HG03571 (cell line): Measurements from ENCODE around the gene TMC1.
"Not testable (repeated sequence)": the region's sequence is repeated elsewhere in the genome, so short reads cannot be mapped to it uniquely, and the experiment has no call there.

Source experiments
- ATAC-seq: cut with Tn5 transposase; IDR thresholded peaks from one replicate; pipeline ENCODE4 v1.9.1; 2021; ENCODE audit not compliant: unreplicated experiment

Gene TMC1

GRCh38 chr9:72749276-72749675 lies 227.9 kb downstream of the TMC1 start:
- ATAC-seq, result no peak

- ATAC-seq, result no peak
Observed at GRCh38 chr9:72751541-72751940, 230.1 kb downstream of the TMC1 start.

DNA sequence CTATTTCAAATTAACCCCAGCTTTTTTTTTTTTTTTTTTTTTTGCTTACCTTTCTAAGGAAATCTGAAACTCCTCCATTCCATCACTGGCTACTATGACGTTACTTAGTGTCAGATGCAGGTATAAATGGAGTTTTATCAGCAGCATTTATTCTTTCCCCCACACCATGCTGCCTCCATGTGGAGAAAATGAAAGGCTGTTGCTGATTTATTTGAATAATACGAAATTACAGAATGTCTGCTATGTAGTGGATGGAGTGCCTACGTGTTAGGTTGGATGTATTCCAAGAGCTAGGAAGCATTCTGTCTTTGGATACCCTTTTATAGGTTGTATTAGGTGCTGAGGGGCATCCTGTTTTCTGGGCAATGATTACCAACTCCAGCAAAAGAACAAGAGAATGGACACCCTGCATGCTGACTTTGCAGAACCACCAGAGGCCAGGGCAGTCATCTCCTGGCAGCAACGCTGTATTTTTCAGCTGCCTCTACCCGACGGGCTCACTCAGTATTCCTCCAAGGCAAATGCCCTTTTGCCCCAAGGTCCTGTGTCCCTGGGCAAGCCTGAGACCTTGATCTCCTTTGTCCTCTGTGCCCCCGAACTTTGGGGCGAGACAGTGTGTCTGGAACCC lies 232.0 kb downstream of the TMC1 start:
- no peak for ATAC-seq

DNA sequence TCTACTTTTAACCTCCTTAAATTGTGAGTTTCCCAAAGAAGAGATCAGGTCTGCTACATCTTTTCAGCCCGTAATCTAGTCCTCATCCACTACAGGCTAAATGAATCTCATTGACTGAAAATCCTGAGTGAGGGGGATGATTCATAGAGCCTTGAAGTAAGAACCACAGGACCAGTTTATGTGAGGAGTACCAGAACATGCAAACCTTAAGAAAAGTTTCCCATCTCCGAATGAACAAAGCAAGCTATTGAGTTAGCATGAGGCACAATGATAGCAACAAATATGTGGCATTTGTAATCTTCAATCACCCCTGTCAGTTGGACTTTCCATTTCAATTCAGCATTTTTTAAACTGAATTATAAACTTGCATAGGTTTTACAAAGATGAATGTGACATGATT lies 234.4 kb downstream of the TMC1 start:
- no peak for ATAC-seq

GRCh38 chr9:72758944-72759343 lies 237.5 kb downstream of the TMC1 start:
- ATAC-seq, result no peak

GRCh38 chr9:72763022-72763421 lies 241.6 kb downstream of the TMC1 start:
- no peak for ATAC-seq

DNA sequence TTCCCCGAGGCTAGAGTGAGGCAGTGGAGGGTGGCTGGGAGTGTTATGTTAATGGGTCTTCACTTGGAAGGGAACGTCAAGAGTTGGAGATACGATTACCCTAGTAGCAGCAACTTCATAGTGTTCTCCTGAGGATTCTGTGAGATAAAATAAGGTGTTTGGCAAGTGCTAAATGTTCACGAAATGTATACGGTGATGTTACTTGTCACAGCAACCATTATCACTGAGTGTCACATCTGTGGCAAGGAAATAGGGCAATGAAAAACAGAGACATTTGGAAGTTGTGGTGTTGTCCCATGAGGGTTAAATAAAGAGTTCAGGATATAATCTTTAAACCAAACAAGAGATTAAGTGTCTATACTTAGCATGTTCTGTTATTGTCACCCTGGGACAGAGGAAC lies 248.1 kb downstream of the TMC1 start:
- no peak for ATAC-seq

DNA sequence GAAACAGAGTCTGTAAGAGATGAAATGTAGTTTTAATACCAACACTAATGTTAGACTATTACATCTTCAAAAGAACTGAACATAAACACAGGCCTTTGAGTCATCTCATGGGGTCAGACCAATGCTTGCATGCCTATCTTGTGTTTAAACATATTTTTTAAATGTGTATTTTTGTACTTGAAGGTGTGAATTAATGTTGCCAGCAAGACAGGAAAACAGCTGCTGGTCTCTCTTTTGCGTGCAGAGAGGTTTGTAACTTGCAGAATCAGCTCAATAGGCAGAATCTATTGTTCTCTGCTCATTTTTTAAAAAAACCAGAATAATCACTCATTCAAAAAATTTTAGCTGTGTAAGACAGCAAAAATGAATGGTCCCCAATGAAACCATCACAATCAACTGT lies 251.3 kb downstream of the TMC1 start:
- ATAC-seq, result no peak

DNA sequence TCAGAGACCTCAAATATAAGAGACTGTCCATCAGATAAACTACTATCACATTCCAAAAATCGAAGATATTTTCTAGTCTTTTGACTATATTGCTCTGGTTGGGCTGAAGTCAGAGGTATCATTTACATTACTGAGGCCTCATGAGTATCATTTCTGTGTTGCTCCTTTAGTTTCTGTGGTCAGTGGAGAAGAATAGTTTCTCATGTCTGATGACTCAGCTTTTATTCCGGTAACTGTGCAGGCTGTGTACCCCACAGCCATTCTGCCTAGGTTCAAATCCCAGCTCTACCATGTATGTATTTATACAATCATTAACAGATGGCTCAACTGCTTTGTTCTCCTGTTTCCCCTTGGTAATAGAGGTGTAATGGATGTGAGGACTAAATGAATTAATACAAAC lies 252.2 kb downstream of the TMC1 start:
- ATAC-seq, result no peak

GRCh38 chr9:72775570-72775969 lies 254.2 kb downstream of the TMC1 start:
- ATAC-seq, result no peak

GRCh38 chr9:72779614-72780013 lies 258.2 kb downstream of the TMC1 start:
- no peak for ATAC-seq

- ATAC-seq, result no peak
Observed at GRCh38 chr9:72786948-72787347, 265.5 kb downstream of the TMC1 start.

DNA sequence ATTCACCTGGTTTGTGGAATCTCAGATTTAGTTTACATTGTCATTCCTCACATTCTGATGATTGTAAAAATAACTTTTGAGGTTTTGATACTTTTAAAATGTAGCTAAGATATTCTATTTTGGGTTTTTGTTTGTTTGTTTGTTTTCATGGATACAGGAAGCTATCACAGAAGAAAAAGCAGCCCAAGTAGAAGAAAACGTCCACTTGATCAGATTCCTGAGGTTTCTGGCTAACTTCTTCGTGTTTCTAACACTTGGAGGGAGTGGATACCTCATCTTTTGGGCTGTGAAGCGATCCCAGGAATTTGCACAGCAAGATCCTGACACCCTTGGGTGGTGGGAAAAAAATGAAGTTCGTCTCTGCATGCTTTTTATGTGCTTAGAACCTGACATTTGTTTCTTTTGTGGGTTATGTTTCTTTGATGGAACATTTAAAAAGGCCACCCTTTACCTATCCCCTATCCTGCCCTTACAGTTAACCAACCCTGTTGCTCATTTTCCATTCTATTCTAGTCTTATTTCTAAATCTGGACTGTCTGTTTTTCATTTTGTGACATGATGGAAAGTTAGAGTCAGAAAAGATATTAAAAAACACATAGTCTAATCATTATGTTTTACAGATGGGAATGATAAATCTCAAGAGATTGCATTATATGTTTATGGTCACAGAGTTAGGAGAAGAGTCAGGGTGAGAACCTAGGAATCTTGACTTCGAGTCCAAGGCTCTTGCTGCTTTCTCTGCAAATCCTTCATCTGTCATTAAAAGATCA lies 267.7 kb downstream of the TMC1 start:
- ATAC-seq, result no peak

- ATAC-seq, result no peak
Observed at GRCh38 chr9:72789885-72790284, 268.5 kb downstream of the TMC1 start.

- ATAC-seq, result no peak
Observed at GRCh38 chr9:72790989-72791388, 269.6 kb downstream of the TMC1 start.

DNA sequence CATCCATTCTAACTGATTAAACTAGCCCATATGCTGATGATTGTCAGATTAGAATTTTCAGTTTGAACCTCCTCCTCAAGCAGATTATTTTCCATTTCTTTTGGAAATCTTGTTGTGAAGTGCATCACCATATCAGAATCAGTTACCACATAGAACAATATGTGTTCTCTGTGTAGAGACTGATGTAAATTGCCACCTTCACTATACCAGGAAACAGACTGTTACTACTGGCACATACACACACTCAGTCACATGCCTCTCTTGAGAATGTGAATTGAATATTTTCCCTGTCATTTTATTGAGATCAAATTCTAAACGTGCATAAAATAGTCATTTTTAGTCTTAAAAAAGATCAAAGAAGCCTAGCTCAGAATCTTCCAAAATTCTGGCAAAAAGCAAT lies 270.0 kb downstream of the TMC1 start:
- ATAC-seq, result no peak

DNA sequence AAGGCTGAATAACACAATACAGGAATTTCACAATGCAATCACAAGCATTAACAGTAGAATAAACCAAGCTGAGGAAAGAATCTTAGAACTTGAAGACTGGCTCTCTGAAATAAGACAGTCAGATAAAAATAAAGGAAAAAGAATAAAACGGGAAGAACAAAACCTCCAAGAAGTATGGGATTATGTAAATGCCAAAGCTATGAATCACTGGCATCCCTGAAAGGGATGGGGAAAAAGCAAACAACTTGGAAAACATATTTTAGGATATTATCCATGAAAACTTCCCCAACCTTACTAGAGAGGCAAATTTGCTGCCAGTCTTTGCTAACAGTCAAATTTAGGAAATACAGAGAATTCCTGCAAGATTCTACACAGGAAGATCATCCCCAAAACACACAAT lies 273.5 kb downstream of the TMC1 start:
- no peak for ATAC-seq

- no peak for ATAC-seq
Observed at GRCh38 chr9:72800328-72800994, 279.1 kb downstream of the TMC1 start.

DNA sequence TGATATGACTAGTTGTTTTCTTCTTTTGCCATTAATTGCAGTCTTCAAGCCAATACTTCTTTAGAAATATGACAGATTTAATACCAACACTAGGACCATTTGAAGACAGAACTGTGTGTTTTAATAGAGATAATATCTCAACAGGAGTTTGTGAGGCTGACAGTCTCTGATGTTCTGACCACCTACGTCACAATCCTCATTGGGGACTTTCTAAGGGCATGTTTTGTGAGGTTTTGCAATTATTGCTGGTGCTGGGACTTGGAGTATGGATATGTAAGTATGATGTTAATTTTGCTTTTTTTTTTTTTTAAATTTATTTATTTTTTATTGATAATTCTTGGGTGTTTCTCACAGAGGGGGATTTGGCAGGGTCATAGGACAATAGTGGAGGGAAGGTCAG lies 283.8 kb downstream of the TMC1 start:
- no peak for ATAC-seq

DNA sequence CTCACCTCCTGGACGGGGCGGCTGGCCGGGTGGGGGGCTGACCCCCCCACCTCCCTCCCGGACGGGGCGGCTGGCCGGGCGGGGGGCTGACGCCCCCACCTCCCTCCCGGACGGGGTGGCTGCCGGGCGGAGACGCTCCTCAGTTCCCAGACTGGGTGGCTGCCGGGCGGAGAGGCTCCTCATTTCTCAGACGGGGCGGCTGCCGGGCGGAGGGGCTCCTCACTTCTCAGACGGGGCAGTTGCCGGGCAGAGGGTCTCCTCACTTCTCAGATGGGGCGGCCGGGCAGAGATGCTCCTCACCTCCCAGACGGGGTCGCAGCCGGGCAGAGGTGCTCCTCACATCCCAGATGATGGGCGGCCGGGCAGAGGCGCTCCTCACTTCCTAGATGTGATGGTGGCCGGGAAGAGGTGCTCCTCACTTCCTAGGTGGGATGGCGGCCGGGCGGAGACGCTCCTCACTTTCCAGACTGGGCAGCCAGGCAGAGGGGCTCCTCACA lies 285.0 kb downstream of the TMC1 start:
- not testable (repeated sequence) for ATAC-seq

GRCh38 chr9:72807765-72808445 lies 286.5 kb downstream of the TMC1 start:
- ATAC-seq, result no peak

DNA sequence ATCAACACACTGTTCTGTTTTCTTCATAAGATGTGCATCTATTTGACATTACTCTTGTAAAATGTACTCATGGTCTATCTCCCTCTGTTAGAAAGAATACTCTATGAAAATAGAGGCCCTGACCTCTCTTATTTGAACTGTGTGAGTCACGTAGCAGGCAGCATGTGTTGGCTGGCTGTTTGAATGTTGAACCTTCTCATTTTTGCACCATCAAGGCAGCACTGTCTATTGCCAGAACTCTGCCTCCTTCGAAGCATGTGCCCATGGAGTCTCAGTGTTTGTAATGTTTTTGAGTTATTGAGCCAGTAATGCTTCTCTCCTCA lies 287.0 kb downstream of the TMC1 start:
- ATAC-seq, result no peak
